Activated naive CD4-positive, alpha-beta T cell treated with anti-CD3 and anti-CD28 coated beads, Interleukin-2, amount 50 U/mL, for 16 hours (primary cell): ENCODE data around the gene PRB4.
"Not testable (repeated sequence)": the region's sequence is repeated elsewhere in the genome, so short reads cannot be mapped to it uniquely, and the experiment has no call there.

Source experiments
- DNase-seq: peaks from one replicate; pipeline ENCODE4 v3.0.0-alpha.2; 2020

PRB4 gene

DNA sequence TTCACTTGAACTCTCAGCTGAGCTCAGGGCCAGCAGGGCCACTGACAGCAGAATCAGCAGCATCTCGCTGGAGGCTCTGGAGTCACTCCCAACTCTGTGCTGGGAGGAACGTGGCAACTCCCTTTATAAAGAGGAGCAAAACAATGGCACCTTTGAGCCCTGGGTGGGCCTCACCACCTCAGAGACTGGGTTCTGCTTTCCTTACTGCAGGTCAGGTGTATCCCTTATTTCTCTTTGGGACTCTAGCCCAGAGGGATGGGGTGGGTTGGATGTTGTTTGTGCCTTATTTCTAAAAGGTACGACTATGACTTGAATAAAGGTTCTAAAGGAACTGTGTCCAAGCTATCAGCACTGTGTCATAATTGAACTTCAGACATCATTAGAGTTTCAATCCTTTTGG, at the start of gene PRB4:
PRB4 (minus strand) TSS at position 101 of the 400 bp plus-strand sequence; CDS start at position 63, 38 bp downstream.
- no peak for DNase-seq

DNA sequence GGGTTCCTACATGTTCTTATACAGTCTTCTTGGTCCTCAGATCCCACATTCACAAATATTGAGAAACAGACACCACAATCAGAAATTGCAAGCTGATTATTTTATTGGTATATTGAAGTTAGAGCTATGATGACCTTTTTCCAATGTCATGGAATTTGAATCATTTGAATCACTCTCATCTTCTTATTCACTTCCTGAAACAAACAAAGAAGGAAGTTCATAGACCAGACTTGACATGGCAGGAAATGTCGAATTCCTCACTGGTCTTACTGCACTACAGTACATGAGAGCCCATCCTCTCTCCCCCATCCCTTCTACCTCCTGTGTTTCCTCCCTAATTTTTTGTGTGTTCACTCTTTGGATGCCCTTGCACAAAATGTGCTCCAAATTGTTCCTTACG, 41.5 kb upstream of the PRB4 start:
- not testable (repeated sequence) for DNase-seq

DNA sequence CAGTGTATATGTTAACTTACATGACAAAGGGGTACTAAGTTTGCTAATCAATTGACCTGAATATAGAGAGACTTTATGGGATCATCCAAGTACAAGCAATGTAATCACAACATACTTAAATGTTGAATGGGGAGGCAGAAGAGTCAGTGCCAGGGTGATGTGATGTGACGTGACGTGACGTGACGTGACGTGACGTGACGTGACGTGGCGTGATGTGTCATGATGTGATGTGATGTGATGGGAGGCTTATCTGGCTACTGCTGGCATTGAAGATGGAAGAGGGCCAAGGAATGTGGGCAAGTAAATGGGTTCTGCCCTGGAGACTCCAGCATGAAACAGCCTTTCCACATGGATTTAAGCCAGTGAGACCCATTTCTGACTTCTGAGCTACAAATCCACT, 38.2 kb upstream of the PRB4 start:
- no peak for DNase-seq

DNA sequence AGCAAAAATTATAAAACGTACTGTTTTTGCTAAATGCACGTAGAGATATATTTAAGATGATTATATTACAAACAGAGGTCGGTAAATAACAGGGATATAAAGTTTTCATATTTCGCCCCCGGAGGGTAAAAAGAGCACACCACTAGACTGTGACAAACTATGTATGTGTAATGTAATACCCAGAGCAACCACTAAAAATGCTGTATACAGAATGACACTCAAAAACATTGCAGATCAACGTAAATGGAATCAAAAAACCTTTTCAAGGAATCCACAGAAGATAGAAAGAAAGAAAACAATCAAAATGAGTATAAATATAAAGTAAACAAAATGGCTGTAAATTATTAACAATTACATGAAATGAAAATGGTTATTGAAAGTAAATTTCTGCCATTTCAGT, 37.6 kb upstream of the PRB4 start:
- DNase-seq: no peak

DNA sequence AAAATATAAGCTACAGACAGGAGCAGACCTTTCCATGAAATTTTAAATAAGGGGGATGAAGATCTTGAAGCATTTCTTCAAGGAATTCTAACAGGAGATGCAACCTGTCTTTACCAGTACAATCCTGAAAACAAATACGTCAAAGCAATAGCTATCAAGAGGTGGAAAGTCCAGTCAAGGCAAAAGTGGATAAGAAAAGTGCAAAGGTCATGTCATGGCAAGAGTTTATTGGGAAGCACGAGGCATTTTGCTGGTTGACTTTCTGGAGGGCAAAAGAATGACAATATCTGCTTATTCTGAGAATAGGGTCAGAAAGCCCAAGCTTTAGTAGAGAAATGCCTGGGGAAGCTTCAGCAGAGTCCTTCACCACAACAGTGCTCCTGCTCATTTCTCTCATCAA, 34.3 kb upstream of the PRB4 start:
- DNase-seq: no peak

DNA sequence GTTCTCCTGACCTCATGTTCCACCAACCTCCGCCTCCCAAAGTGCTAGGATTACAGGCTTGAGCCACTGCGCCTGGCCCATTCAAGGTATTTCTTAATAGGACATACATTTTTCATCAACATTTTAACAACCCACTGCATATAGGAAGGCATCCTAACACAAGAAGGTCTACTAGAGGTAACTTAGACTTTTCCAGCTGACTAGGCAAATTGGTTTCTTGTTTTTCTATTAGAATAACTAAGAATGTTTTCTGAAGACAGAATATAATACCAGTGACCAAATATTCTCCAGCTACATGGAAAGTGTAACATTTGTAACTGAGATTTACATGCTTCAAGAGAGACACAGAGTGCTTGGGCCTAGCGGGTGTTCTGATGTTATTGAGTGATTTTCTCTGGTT, 14.2 kb upstream of the PRB4 start:
- no peak for DNase-seq

DNA sequence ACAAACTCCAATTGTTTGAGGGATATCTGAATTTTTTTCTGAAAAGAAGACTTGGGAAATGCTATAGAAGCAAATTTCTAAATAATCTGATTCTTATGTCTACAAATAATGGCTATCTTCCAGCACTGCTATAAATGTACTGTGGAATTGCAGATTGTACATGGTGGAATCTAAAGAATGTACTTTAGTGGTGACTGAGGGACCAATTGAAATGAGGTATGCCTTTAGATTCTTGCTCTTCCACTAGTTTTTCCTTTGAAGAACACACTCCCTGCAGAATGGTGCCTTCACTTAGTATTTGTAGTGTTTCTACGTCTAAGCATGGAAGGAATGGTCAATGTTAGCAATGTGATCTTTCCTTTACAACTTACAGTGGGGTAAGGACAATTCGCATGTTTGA, 11.7 kb upstream of the PRB4 start:
- DNase-seq: no peak

DNA sequence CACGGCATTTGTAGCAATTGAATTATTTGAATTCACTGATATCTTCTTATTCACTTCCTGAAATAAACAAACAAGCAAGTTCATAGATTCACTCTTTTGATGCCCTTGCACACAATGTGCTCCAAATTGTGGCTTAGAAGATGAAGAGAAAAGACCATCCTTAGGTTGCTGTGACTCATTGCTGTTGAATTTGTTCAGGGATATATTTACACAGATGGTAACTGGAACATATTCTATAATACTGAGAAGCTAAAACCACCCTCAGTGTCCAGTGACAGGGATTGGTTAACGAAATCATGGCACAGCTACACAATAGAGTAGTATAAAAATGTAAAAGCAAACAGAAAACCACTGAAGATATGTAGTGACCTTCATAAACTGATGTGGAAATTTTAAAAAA, 3.1 kb downstream of the PRB4 start:
- no peak for DNase-seq

DNA sequence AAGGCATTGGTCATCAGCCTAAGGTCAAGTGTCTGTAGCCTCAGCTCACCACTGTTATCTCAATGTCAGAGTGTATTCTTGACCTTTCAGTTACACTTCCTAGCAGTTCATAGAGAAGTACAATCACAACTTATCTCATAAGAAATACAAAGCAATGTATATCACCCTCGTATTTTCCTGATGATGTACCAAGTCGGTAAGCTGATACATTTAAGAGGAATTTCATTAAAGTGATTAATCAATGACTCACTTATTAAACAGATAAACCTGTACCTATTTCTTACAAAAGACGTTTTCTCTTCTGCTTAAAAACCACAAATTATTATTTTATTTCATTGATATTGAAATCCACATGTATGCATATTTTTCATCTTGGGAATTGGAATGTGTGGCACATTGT, 36.8 kb downstream of the PRB4 start:
- DNase-seq: no peak

DNA sequence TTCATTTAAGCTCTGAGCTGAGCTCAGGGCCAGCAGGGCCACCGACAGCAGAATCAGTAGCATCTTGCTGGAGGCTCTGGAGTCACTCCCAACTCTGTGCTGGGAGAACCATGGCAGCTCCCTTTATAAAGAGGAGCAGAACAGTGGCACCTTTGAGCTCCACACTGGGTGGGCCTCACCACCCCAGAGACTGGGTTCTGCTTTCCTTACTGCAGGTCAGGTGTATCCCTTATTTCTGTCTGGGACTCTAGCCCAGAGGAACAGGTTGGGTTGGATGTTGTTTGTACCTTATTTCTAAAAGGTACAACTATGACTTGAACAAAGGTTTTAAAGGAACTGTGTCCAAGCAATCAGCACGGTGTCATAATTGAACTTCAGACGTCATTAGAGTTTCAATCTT, 40.6 kb downstream of the PRB4 start, which contains the start of gene PRB3:
PRB3 (minus strand) TSS at position 101 of the 400 bp plus-strand sequence; CDS start at position 63, 38 bp downstream.
- DNase-seq: no peak

DNA sequence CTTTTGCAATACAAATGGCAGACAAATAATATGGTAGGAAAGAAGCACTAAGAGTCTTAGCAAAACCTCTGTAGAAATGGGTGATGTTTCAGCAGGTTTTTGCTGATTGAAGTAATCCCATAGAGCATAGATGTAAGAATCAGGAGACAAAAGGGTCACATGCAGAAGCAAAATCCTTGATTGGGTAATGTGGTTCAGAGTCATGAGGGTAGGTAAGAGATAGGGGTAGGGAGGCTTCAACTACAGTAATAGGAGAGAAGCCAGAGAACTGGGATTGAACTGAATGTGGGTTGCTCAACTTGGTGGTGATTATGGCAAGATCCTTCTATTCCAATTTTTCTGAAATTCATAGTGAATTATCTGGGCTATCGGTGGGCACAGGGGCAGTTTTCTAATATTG, 45.7 kb downstream of the PRB4 start:
- no peak for DNase-seq
